Activated CD4-positive, alpha-beta T cell treated with anti-CD3 and anti-CD28 coated beads, Interleukin-2, amount 10 ng/mL, durations not matched to agents 7 days and 5 days (primary cell): ENCODE measurements around the gene DMD. TPM values are rescaled to one million over a fixed set of nuclear protein-coding genes. Genes with fewer than 3 reads are reported as not detected.

Source experiments
- CTCF ChIA-PET: fragments of 350-600 bp; sonication (Branson Sonifier 250); formaldehyde crosslinking; loops from one replicate; lab custom pipeline; 2021; ENCODE audit warnings: antibody characterized with exemption; lab: Charles Lee
- POLR2A ChIA-PET: fragments of 350-600 bp; sonication (Branson Sonifier 250); formaldehyde crosslinking; loops from one replicate; lab custom pipeline; 2021; ENCODE audit warnings: antibody characterized with exemption; lab: Charles Lee
- DNase-seq: peaks from one replicate; pipeline ENCODE4 v3.0.0-alpha.2; 2020
- H3K27ac Mint-ChIP-seq: one replicate; pipeline ENCODE4 v1.8.0; 2021; ENCODE audit warnings: mild to moderate bottlenecking, moderate library complexity, mixed read lengths
- H3K27me3 Mint-ChIP-seq: one replicate; pipeline ENCODE4 v1.8.0; 2021; ENCODE audit warnings: mixed read lengths
- H3K36me3 Mint-ChIP-seq: one replicate; pipeline ENCODE4 v1.8.0; 2021; ENCODE audit warnings: low read depth, mixed read lengths
- H3K4me1 Mint-ChIP-seq: one replicate; pipeline ENCODE4 v1.8.0; 2021; ENCODE audit warnings: mixed read lengths
- H3K4me3 Mint-ChIP-seq: one replicate; pipeline ENCODE4 v1.8.0; 2021; ENCODE audit warnings: mild to moderate bottlenecking, moderate library complexity, mixed read lengths
- H3K9me3 Mint-ChIP-seq: one replicate; pipeline ENCODE4 v1.8.0; 2021; ENCODE audit warnings: mixed read lengths
- total RNA-seq, 2 experiments: library from RNA; stranded (reverse); gene quantifications; one replicate each; pipeline ENCODE4 v1.2.3, GENCODE V29; 2021

DMD gene
- total RNA-seq, 2 experiments from 2014 or later, result 0.57 to 0.83 TPM

DNA sequence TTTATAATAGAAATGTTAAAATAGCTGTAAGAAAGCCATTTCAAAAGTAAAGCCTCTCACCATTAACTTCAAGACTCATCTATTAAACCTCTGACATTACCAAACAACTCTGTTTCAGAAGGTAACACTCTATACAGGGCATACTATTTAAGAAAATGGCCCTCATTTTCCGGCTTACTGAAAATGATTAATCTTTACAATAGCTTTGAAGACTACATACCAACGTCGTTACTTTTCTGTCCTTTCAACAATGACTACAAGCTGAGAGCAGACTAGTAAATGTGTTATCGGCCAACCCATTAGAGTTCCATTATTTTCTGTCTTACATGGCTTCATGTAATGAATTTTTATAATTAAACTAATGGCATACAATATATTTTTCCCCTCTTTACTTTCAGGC, 1545.9 kb downstream of the DMD start:
- H3K4me1 Mint-ChIP-seq, result no peaks in the 10 kb centered on the region
- CTCF ChIA-PET, result no interaction called here
- H3K27me3 Mint-ChIP-seq, result peaks cover 1% of the 10 kb centered on the region
- no peaks in the 10 kb centered on the region for H3K9me3 Mint-ChIP-seq
- DNase-seq, result no peak
- no peaks in the 10 kb centered on the region for H3K36me3 Mint-ChIP-seq
- H3K27ac Mint-ChIP-seq, result no peak overlapping the region
- no peak overlapping the region for H3K4me3 Mint-ChIP-seq
- POLR2A ChIA-PET, result no interaction called here

DNA sequence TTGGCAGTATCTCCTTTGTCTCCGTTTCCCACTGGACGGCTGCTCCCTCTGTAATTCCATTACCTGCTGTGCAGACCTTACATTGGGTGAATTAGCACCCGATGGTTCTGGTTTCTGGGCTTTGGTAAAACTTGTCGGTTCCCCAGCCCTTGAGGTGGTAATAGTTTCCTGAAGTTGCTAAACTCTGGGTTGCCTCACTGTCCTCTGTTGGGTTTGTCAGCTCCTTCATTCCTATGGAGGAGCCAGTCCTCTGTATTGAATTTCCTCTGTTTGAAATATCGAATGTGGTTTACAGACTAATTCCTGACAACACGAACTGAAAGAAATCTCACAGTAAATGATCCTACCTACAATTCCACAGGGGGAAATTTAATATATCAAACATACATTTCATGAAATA, 1548.2 kb downstream of the DMD start:
- DNase-seq, result no peak
- H3K9me3 Mint-ChIP-seq, result no peaks in the 10 kb centered on the region
- CTCF ChIA-PET, result no interaction called here

DNA sequence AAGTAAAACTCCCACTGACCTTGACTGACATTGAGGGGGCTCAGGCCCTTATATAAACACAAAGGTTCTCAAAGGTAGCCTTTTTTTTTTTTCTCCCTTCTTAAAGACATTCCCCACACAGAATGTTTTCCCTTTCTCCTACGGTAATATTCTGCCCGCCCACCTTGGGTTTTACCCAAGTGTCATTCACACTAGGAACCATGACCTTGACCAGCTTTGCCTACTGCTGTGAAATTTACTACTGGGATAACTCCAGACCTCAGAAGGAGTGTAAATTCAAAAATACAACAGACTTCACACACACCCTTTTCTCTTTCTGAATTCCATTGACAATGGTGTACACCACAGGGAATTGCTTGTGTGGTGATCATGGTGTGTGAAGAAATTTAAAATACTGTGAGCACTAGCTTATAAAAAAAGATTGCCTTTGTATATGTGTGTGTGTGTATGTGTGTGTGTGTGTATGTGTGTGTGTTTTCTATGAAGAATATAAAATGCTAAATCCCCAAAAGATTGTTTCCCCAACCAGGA, 1550.0 kb downstream of the DMD start:
- no peak overlapping the region for H3K27ac Mint-ChIP-seq
- H3K27me3 Mint-ChIP-seq, result peaks cover 1% of the 10 kb centered on the region
- H3K36me3 Mint-ChIP-seq, result no peaks in the 10 kb centered on the region
- no peaks in the 10 kb centered on the region for H3K4me1 Mint-ChIP-seq
- no peak for DNase-seq
- CTCF ChIA-PET, result no interaction called here
- no peaks in the 10 kb centered on the region for H3K9me3 Mint-ChIP-seq
- no peak overlapping the region for H3K4me3 Mint-ChIP-seq
- POLR2A ChIA-PET, result no interaction called here

More for the DNA sequence above, 1548.2 kb downstream of the DMD start:
- Mint-ChIP-seq H3K36me3 (no peaks in the 10 kb centered on the region), H3K4me1 (no peaks in the 10 kb centered on the region), H3K27me3 (peaks cover 1% of the 10 kb centered on the region), H3K4me3 (no peak overlapping the region), H3K27ac (no peak overlapping the region)
- POLR2A ChIA-PET, result no interaction called here

GRCh38 chrX:31658360-31658759, 1553.0 kb downstream of the DMD start:
- Mint-ChIP-seq H3K27me3 (peaks cover 1% of the 10 kb centered on the region), H3K36me3 (no peaks in the 10 kb centered on the region), H3K4me1 (no peaks in the 10 kb centered on the region), H3K9me3 (no peaks in the 10 kb centered on the region), H3K27ac (no peak overlapping the region), H3K4me3 (no peak overlapping the region)
- POLR2A ChIA-PET, result no interaction called here
- CTCF ChIA-PET, result interaction anchor here (1.6 kb wide), 1 partner anchor 621 kb away, joined by 6 read pairs; no protein-coding TSS in a partner anchor
- no peak for DNase-seq

DNA sequence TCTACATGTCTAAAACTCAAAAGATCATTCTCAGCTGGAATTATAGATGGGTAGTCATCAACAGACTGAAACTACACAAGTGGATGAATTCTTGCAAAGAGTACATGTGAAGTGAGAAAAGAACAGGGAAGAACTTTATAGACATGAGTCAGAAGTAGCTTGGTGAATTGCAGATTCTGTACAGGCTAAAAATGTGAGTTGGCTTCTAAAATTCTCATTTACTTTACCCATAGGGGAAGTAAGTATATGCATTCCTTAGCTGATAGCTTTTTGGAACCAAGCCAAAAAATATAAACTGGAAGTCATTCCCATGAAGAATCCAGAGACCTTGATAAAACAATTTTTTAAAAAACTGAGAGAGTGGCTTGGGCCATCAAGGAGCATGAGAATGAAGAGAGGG, 1555.3 kb downstream of the DMD start:
- no peaks in the 10 kb centered on the region for H3K9me3 Mint-ChIP-seq
- H3K4me3 Mint-ChIP-seq, result no peak overlapping the region
- H3K27ac Mint-ChIP-seq, result no peak overlapping the region
- no peak for DNase-seq
- no peaks in the 10 kb centered on the region for H3K36me3 Mint-ChIP-seq
- ChIA-PET CTCF (no interaction called here), POLR2A (no interaction called here)
- H3K27me3 Mint-ChIP-seq, result no peaks in the 10 kb centered on the region
- no peaks in the 10 kb centered on the region for H3K4me1 Mint-ChIP-seq

- Mint-ChIP-seq H3K9me3 (no peaks in the 10 kb centered on the region), H3K27me3 (no peaks in the 10 kb centered on the region), H3K4me3 (no peak overlapping the region), H3K36me3 (no peaks in the 10 kb centered on the region), H3K4me1 (no peaks in the 10 kb centered on the region), H3K27ac (no peak overlapping the region)
- ChIA-PET POLR2A (no interaction called here), CTCF (no interaction called here)
- DNase-seq, result no peak
These were observed 1557.9 kb downstream of the DMD start for GRCh38 chrX:31653422-31653821.

DNA sequence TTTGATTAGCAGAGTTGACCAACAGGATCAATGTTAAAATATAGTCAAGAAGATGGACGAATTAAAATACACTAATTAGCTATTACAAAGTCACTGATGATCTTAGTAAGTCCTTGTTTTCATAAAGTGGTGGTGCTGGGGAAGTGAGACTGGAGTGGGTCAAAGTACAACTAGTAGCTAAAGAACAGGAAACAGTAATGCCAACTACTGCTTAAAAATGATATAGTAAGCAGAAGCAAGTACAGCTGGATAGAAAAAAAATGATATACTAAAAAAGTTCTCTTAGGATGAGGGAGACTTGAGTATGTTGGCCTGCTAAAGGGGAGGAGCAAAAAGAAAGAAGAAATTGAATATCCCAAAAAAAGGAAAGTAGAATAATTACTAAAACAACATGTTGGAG, 1558.7 kb downstream of the DMD start:
- POLR2A ChIA-PET, result no interaction called here
- no peak for DNase-seq
- no peaks in the 10 kb centered on the region for H3K36me3 Mint-ChIP-seq
- no peak overlapping the region for H3K27ac Mint-ChIP-seq
- H3K4me3 Mint-ChIP-seq, result no peak overlapping the region
- H3K9me3 Mint-ChIP-seq, result no peaks in the 10 kb centered on the region
- H3K27me3 Mint-ChIP-seq, result no peaks in the 10 kb centered on the region
- no peaks in the 10 kb centered on the region for H3K4me1 Mint-ChIP-seq
- CTCF ChIA-PET, result no interaction called here

DNA sequence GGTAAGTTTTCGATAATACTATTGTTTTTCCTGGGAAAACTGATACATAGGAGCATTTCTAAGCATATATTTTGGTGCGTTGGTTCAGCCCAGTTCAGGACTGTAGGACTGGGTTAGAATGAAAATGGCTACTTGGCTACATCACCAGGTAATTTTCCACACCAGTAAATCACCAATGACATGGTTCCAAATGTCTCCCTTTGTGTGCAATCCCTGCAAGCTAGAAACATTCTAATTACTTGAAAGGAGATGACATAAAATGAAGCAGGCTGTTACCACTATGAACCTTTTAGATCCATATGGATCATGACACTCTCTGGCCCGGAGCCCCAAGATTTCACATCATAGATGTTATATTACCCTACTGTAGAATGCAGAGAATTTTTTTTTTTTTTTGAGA, 1562.1 kb downstream of the DMD start:
- ChIA-PET CTCF (interaction anchor here (0.6 kb wide), 1 partner anchor 34 kb away, joined by 4 read pairs; no protein-coding TSS in a partner anchor), POLR2A (no interaction called here)
- Mint-ChIP-seq H3K27ac (no peak overlapping the region), H3K36me3 (no peaks in the 10 kb centered on the region), H3K4me1 (no peaks in the 10 kb centered on the region), H3K4me3 (no peak overlapping the region), H3K27me3 (no peaks in the 10 kb centered on the region), H3K9me3 (no peaks in the 10 kb centered on the region)
- no peak for DNase-seq

- H3K9me3 Mint-ChIP-seq, result no peaks in the 10 kb centered on the region
- no peaks in the 10 kb centered on the region for H3K36me3 Mint-ChIP-seq
- no peaks in the 10 kb centered on the region for H3K4me1 Mint-ChIP-seq
- no peak for DNase-seq
- H3K27me3 Mint-ChIP-seq, result no peaks in the 10 kb centered on the region
- H3K27ac Mint-ChIP-seq, result no peak overlapping the region
- no peak overlapping the region for H3K4me3 Mint-ChIP-seq
- POLR2A ChIA-PET, result no interaction called here
- CTCF ChIA-PET, result no interaction called here
These were observed 1578.0 kb downstream of the DMD start for GRCh38 chrX:31633349-31633748.

DNA sequence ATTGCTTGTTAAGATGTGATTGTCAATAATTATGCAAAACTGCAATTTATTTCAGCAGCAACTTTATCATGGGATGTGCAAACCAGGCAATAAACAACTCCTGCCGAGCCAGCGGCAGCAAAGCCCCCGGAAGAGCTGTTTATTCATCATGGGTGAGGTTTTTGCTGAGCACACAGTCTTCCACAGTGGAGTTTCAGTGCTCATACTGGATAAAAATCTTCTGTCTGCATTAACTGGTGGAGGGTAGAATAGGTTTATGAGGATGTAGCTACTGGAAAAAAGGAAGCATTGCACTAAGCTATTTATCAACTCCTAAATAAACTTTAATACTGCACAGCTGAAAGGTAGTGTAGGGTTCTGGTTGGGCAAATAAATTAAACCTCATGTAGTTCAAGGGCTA, 1582.2 kb downstream of the DMD start:
- CTCF ChIA-PET, result no interaction called here
- Mint-ChIP-seq H3K9me3 (no peaks in the 10 kb centered on the region), H3K36me3 (no peaks in the 10 kb centered on the region), H3K4me1 (no peaks in the 10 kb centered on the region), H3K4me3 (no peak overlapping the region), H3K27ac (no peak overlapping the region), H3K27me3 (no peaks in the 10 kb centered on the region)
- POLR2A ChIA-PET, result no interaction called here
- no peak for DNase-seq

DNA sequence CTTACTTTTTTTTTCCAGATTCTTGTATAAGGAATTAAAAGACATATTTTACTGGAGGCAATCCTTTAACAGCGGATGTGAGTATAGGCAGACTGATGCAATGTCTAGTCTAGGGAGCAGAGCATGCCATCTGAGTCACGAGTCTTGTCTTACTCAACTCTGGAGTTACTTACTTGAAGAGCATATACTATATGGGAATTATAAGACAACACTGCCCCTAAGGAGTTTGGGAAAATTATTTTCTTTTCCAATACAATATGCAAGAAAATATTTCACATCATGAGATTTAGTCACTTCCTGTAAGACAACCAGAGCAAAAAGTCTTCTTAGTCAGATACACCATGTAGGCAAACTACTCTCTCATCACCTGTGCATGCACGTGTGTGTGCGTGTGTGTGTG, 1602.2 kb downstream of the DMD start:
- Mint-ChIP-seq H3K27me3 (no peaks in the 10 kb centered on the region), H3K9me3 (no peaks in the 10 kb centered on the region), H3K4me1 (no peaks in the 10 kb centered on the region), H3K27ac (no peak overlapping the region), H3K36me3 (no peaks in the 10 kb centered on the region), H3K4me3 (no peak overlapping the region)
- no peak for DNase-seq
- CTCF ChIA-PET, result no interaction called here
- POLR2A ChIA-PET, result no interaction called here

DNA sequence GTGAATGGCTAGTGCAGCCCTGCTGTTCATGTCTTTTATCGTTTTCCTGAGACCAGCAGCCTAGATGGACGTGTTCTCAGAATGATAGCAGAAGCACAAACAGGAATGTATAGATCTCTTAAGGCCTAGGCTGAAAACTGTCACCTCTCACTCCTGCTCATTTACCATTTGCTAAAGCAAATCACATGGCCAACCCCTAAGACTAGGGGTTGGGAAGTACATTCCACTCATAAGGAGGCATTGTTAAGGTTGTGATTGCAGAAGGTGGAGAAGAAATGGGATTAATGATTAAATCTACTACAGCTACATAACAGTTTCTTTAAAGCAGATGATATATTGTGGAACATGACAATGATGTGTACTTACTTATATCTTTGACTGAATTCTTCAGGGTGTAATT, 1602.7 kb downstream of the DMD start:
- DNase-seq, result no peak
- no peaks in the 10 kb centered on the region for H3K36me3 Mint-ChIP-seq
- H3K9me3 Mint-ChIP-seq, result no peaks in the 10 kb centered on the region
- H3K4me3 Mint-ChIP-seq, result no peak overlapping the region
- H3K4me1 Mint-ChIP-seq, result no peaks in the 10 kb centered on the region
- H3K27ac Mint-ChIP-seq, result no peak overlapping the region
- POLR2A ChIA-PET, result no interaction called here
- CTCF ChIA-PET, result no interaction called here
- H3K27me3 Mint-ChIP-seq, result no peaks in the 10 kb centered on the region

- H3K27ac Mint-ChIP-seq, result no peak overlapping the region
- H3K4me1 Mint-ChIP-seq, result no peaks in the 10 kb centered on the region
- H3K9me3 Mint-ChIP-seq, result no peaks in the 10 kb centered on the region
- no peaks in the 10 kb centered on the region for H3K36me3 Mint-ChIP-seq
- ChIA-PET POLR2A (no interaction called here), CTCF (no interaction called here)
- H3K27me3 Mint-ChIP-seq, result no peaks in the 10 kb centered on the region
- H3K4me3 Mint-ChIP-seq, result no peak overlapping the region
- no peak for DNase-seq
These were observed 1604.6 kb downstream of the DMD start for GRCh38 chrX:31606771-31607170.

- no peaks in the 10 kb centered on the region for H3K36me3 Mint-ChIP-seq
- no peaks in the 10 kb centered on the region for H3K4me1 Mint-ChIP-seq
- ChIA-PET CTCF (no interaction called here), POLR2A (no interaction called here)
- no peaks in the 10 kb centered on the region for H3K9me3 Mint-ChIP-seq
- DNase-seq, result no peak
- no peaks in the 10 kb centered on the region for H3K27me3 Mint-ChIP-seq
- no peak overlapping the region for H3K4me3 Mint-ChIP-seq
- H3K27ac Mint-ChIP-seq, result no peak overlapping the region
These were observed 1606.6 kb downstream of the DMD start for GRCh38 chrX:31604629-31605221.
